HG03378 (cell line): ENCODE results near the gene CPEB3.
"Not testable (repeated sequence)": the region's sequence is repeated elsewhere in the genome, so short reads cannot be mapped to it uniquely, and the experiment has no call there.

ENCODE experiments used
- ATAC-seq: cut with Tn5 transposase; IDR thresholded peaks from one replicate; pipeline ENCODE4 v1.9.1; 2021; ENCODE audit warnings: mild to moderate bottlenecking, moderate library complexity; ENCODE audit not compliant: unreplicated experiment

CPEB3 gene

DNA sequence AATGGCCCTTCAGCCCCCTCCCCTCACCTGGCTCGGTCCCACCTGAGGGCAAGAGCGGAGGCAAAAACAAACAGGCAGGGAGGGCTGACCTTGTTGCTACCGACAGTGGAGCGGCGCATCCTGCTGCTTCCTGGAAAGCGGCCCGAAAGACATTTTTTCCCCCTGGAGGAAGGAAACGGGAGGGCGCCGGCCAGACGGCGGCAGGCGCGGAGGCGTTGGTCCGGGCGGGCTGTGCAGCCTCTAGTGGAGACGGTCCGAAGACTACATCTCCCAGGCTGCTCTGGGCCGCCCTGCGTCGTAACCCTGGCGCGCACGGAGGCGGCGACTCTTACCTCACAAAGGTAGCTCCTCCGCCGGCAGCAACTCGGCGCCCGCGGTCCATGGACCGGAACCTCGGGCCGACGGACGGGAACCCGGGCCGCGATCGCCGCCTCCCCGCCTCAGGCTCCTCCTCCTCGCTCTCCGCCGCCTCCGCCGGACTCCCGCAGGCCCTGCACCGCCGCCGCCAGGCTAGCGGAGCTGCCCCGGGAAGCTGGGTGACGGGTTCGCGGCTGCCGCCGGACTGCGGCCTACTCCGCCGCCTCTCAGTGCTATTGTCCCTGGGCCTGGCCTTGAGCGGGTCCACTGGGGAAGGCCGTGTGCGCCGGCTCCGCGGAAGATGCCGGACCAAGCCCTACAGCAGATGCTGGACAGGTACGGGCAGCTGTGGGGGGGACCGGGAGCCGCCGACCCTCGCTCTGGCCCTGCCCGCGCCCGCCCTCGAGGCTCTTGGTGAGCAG lies at the start of gene CPEB3, which contains the start of gene MARCHF5:
TSS of gene CPEB3 (minus strand) at position 242 of the 779 bp plus-strand sequence. CDS start 50,728 bp downstream, outside the sequence.
TSS of gene MARCHF5 (plus strand) at position 331 of the 779 bp plus-strand sequence. CDS start at position 659, 328 bp downstream.
- peak; percentile 96 for ATAC-seq

DNA sequence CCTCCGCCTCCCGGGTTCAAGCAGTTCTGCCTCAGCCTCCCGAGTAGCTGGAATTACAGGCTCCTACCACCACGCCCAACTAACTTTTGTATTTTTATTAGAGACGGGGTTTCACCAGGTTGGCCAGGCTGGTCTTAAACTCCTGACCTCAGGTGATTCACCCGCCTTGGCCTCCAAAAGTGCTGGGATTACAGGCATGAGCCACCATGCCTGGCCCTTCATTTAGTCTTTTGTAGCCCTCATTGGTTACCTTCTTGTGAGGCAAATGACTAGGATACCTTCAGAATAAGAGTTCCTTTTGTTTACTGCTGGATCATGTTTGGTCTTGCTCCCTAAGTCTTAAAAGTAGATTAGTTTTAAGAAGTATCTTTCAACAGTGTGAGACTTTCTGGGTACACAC lies 39.0 kb upstream of the CPEB3 start:
- ATAC-seq: not testable (repeated sequence)

DNA sequence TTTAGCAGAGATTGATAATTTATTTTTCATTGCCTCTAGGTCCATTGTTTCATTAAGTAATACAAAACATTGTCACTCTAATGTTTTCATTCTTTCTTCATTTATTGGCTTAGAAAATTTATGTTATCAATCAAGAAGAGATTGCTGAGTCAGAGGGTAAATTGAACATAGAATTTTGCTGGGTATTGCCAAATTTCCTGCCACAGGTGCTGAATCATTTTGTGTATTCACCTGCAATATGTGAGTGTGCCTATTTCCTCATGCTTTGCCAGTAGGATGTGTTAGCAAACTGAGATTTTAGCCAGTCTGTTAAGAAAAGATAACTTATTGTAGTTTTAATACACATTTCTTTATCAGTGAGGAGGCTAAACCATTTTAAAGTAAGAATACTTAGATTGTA lies 38.1 kb upstream of the CPEB3 start:
- no peak for ATAC-seq

DNA sequence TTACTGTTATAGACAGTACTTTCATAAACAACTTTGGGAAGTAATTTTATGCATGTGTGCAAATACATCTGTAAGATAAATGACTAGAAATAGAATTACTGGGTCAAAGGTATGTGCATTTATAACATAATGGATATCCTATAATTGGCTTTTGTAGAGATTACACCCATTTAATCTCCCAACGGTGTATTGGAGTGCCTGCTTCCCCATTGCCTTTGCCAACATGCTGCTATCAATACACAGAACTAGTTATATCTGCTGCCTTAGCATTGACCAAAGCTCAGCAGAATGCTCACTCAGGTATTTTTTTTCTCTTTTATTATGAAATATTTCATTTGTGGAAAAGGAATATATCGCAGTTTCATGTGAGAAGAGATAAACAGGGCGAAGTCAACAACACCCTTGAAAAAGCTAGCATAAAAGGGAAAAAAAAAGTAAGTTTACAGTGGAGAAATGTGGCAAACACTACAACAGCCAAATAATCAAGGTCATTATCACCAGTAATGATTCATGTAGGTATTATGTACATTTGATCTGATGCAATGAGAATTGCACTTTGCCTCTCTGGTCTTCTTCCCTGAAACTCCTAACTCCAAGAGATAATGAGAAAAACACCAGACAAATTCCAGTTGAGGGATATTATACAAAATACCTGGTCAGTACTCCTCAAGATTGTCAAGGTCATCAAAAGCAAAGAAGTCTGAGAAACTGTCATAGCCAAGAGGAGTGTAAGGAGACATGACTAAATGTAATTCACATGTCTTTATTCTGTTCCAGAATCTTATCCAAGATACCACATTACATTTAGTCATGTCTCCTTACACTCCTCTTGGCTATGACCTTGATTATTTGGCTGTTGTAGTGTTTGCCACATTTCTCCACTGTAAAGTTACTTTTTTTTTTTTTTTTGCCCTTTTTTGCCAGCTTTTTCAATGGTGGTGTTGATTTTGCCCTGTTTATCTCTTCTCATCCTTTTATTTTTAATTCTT lies 36.9 kb upstream of the CPEB3 start:
- ATAC-seq: no peak

DNA sequence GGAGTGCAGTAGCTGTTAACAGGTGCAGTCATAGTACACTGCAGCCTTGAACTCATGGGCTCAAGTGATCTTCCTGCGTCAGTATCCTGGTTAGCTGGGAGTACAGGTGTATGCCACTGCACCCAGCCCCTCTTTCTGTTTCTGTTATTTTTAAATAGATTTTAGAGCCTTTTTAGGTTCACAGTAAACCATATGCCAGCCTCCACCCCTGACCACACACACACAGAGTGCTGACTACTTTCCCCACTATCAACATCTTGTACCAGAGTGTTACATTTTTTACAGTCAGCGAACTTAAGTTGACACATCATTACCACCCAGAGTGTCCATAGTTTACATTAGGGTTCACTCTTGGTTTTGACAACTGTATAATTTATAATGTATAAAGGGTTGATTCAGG lies 32.2 kb upstream of the CPEB3 start:
- ATAC-seq: no peak

DNA sequence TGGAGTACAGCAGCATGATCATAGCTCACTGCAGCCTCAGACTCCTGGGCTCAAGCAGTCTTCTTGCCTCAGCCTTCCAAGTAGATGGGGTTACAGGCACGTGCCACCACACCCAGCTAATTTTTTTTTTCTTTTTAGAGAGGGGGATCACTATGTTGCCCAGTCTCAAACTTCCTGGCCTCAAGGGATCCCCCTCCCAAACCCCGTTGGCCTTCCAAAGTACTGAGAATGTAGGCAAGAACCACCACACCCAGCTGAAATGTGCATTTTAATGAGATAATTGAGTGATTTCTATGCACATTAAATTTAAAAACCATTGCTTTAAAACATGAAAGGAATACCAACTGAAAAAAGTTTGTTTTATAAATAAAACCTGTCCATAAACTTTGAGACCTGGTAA lies 25.7 kb upstream of the CPEB3 start:
- no peak for ATAC-seq

DNA sequence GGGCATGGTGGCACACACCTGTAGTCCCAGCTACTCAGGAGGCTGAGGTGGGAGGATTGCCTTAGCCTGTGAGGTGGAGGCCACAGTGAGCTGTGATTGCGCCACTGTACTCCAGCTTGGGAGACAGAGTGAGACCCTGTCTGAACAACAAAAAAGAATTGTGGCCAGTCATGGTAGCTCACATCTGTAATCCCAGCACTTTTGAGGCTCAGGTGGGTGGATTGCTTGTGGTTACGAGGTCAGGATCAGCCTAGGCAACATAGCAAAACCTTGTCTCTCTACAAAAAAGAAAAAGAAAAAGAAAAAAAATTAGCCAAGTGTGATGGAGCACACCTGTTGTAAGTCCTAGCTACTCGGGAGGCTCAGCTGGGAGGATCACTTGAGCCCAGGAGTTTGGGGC lies 22.9 kb upstream of the CPEB3 start:
- ATAC-seq: no peak

DNA sequence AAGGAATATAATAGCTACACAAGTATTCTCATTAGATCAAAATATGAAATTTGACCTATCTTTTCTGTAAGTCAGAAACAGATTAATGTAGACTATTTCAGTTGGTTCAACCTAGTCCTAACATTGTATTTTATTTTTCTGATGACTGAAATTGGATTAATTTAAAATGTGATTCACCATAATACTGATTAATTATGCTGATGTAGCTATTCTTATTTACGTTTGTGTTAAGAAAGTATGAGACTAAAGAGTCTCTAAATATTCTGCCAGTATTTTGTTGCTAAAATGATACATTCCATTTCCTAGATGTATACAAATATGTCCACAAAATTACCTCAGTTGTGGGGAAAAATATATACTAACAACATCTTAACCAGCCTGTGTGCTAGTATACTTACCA lies 18.4 kb upstream of the CPEB3 start:
- ATAC-seq: no peak

DNA sequence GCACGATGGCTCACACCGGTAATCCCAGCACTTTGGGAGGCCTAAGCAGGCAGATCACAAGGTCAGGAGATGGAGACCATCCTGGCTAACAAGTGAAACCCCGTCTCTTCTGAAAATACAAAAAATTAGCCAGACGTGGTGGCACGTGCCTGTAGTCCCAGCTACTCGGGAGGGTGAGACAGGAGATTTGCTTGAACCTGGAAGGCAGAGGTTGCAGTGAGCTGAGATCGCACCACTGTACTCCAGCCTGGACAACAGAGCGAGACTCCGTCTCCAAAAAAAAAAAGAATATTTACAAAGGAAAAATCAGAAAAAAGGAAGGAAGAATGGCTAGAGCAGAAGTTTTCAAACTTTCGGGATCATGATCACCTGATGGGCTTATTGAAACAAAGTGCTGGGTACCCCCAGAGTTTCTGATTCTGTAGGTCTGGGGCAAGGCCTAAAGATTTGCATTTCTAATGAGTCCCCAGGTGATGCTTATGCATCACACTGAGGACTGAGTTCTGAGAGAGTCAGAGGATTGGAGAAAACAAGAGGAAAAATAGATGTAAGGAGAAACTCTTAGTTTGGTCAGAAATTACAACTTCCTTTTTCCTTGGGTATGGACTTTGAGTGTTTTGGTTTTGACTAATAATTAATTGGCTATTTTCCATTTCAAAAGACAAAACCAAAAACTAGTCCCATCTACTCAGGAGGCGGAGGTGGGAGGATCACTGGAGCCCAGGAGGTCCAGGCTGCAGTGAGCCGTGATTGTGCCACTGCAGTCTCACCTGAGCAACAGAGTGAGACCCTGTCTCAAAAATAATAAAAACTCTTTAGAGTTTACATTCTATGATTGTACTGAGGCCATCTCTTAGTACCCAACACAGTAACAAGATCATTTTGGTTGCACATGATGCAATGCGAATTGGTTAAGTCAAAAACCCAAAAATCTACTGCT lies 14.5 kb upstream of the CPEB3 start:
- no peak for ATAC-seq

DNA sequence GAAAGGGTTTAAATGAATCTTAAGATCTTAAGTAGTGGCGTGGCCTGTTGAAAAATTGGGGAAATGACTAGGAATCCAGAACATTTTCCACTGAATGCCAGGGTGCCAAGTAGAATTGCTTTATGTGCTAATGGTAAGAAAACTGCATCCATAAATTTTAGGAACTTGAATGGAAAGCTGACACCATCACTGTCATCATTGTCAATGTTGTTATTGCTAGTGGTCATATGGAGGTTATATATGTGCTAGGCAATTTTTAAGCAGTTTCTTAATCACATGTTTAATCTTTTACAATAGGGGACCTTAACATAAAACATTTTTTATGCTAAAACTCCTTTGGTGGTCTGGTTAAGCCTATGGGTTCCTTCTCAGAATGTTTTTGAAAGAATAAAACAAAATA lies 13.2 kb upstream of the CPEB3 start:
- ATAC-seq: no peak

DNA sequence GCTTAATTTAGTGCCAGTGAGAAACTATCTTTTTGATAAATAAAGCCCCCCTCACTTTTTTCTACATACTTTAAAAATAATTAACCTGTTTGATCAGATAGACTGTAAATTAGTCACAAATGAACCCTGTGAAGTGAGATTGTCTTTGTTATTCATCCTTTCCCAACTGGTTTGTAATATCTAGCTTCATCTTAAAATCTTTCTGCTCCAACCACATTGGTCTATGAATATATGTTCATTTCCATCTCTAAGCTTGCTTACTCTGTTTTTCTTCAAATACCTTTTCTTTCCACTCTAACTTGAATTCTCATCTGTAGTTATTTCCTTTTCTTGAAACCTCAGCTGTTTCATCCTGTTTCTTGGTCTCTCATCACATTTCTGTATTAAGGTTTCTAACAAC lies 12.2 kb upstream of the CPEB3 start:
- ATAC-seq: no peak

DNA sequence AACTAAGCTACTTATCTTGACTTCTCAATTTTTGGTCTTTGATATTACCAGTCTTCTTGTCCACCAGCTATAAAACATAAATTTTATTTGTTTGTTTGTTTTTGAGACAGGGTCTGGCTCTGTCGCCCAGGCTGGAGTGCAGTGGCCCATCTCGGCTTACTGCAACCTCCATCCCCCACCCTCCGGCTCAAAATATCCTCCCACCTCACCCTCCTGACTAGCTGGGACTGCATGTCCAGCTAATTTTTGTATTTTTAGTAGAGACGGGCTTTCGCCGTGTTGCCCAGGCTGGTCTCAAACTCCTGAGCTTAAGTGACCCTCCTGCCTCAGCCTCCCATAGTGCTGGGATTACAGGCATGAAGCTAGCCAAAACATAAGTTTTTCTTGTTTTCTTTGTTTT lies 7.6 kb upstream of the CPEB3 start:
- ATAC-seq: no peak

DNA sequence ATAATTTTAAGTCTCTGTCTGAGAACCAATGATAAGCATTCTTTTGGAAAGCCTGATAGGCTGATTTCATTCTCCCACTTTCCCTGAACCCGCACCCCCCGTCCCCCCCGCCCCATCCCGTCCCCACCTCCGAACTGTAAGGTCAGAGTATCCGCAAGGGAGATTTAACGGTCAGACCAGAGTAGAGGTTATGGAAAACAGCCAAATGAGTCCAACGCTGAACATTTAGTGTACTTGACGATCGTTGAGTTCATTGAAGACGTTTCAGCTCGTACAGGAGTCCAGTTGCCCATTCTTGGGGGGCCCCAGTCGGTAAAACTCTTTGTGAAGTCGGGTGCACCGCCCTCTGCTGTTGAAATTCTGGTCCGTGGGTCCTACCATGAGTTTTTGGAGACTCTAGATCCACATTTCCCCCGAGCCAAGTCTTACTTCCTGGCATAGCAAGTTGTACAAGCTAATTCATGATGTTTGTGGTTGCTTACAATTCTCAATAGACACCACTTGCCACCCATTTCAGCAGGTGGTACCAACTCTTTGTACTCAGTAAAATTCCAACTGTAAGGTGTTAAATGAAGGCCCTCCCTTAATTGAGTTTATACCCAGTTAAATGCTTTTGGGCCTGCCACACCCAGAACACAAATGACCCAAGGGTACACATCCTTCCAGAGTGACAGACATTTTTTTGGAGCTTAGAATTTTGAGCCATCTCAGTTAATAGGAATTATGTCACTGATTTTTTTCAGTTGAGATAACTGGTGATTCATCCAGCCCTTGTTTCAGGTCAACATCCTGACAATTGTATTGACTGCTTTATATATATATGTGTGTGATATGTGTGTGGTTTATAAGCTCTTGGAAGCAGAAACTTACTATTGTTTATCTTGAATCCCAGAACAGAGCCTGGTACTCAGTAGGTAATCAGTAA lies 1.3 kb upstream of the CPEB3 start:
- ATAC-seq: no peak

DNA sequence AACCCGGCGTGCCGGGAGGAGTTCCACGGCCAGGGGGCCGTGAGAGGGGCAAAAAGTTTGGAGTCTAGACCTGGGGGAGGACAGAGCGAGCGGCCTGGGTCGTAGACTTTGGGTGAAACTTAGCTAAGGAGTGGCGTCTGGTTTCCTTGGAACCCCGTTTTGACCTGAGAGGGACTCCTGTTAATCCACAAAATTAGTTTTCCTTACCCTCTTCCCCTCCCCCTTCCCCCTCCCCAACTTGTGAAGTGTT lies 663 bp upstream of the CPEB3 start:
- ATAC-seq: no peak

DNA sequence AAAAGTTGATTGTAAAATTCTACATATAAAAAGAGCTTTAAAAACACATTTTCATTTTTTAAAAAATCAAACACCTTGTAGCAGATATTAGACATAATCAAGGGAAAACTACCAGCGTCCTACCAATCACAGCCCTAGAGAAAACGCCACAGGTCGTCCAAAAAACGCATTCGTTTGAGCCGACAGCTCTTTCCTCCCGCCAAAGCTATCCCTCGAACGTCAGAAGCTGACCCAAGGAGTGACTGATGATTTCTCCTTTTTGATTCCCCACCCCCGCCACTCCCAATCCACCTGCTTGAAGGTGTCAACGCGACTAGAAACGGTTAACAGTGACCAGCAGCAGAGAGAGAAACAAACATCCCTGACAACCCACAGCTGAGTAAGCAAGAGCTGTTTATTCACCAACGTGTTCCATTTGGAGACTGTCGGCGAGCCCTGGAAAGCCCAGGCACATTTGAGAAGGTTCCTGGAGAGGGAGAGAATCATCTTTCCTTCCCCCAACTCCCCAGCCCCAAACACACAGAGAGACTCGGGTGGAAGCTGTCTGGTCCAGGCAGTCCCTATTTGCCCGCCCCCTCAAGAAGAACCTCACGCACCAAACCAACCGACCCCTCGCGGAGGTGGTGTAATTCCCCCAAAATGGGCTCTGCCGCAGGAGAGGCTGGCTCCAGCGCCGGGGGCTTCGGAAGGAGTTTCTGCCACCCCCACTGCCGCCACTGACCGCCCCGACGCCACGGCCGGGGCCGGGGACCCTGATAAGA lies 622 bp downstream of the CPEB3 start:
- ATAC-seq: peak; percentile 10

DNA sequence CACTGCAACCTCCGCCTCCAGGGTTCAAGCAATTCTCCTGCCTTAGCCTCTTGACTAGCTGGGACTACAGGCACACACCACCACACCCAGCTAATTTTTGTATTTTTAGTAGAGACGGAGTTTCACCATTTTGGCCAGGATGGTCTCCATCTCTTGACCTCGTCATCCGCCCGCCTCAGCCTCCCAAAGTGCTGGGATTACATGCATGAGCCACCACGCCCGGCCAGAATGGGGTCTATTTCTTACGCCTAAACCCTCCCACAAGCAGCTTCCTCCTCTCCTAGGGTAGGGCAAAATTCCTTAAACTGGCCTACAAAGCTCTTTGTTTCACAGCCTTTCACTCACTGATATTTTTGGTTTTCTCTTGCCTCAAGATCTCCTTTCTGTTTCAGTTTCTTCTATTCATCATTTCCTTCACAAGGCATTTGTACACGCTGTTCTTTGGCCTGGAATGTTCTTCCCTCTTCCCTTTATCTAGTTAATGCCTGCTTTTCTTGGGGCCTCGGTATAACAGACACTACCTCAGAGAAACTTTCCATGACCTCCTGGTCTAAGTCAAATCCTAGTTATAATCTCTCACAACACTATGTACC lies 6.7 kb downstream of the CPEB3 start:
- ATAC-seq: no peak

DNA sequence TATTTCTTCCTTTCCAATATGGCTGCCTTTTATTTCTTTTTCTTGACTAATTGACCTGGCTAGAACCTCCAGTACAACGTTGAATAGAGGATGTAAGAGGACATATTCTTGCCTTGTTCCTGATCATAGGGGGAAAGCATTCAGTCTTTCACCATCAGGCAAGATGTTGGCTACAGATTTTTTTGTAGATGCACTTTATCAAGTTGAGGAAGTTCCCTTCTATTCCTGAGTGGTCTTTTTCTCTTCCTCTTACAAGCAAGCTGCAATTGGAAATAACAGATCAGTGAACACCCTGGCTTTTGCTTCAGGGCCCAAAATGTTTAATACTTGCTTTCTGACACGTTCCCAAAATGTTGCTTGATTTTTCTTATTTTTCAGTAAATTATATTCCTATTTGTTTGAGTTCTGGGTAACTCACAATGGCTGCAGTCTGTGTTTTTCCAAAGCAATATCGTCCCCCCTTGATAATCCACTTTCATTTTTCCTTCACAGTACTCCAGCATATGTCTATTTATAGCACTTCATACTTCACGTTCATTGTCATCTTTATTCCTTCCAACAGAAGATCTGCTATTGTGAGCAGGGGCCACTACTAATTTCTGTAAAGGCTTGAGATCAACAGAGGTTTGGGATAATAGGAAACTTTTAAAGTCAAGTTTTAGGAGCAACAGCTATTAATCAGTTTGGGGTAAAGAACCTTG lies 11.7 kb downstream of the CPEB3 start:
- no peak for ATAC-seq

DNA sequence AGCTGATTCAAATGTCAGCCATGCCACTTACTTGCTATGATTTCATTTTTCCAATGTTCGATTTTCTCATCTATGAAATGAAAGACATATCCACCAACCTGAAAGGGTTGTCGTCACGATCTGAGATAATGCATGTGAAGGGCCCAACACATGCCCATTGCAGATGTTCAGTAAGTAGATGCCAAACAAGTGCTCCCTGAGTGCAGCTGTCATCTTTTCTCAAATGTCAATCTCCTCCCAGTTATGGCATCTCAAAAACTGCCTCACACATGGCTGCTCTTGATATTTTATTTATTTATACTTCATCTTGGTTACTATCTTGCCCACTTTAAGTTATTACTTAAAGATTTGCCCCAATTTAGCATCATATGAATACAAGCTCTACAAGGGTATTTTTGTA lies 16.8 kb downstream of the CPEB3 start:
- ATAC-seq: no peak
